Neuronal stem cell (in vitro differentiated cells): ENCODE results near the gene NMB.

Experiments used
- DNase-seq: peaks from one replicate; pipeline ENCODE4 v3.0.0-alpha.2; 2013; ENCODE audit warnings: low spot score
- H2AFZ ChIP-seq: one replicate; pipeline ENCODE4 v1.6.1; 2013; ENCODE audit warnings: mild to moderate bottlenecking, low read length, inconsistent platforms
- H2AK5ac ChIP-seq: 2 replicates; pipeline ENCODE4 v1.6.1; 2013; ENCODE audit warnings: low read depth, mild to moderate bottlenecking, inconsistent platforms, low read length, moderate library complexity, mixed read lengths
- H2BK120ac ChIP-seq: 2 replicates; pipeline ENCODE4 v1.6.1; 2013; ENCODE audit warnings: low read depth, mild to moderate bottlenecking, inconsistent platforms, low read length, moderate library complexity, mixed read lengths
- H2BK12ac ChIP-seq: one replicate; pipeline ENCODE4 v1.6.1; 2013; ENCODE audit warnings: low read length, inconsistent platforms
- H2BK15ac ChIP-seq: 2 replicates; pipeline ENCODE4 v1.6.1; 2013; ENCODE audit warnings: mild to moderate bottlenecking, low read length, inconsistent platforms, mixed read lengths
- H2BK5ac ChIP-seq: one replicate; pipeline ENCODE4 v1.6.1; 2013; ENCODE audit warnings: inconsistent platforms, mild to moderate bottlenecking, low read length, moderate library complexity
- H3K14ac ChIP-seq: one replicate; pipeline ENCODE4 v1.6.1; 2013; ENCODE audit warnings: low read length, inconsistent platforms
- H3K18ac ChIP-seq: 2 replicates; pipeline ENCODE4 v1.6.1; 2013; ENCODE audit warnings: low read length, inconsistent platforms
- H3K23ac ChIP-seq: 2 replicates; pipeline ENCODE4 v1.6.1; 2013; ENCODE audit warnings: low read depth, mild to moderate bottlenecking, mixed read lengths, low read length, inconsistent platforms; ENCODE audit not compliant: poor library complexity
- H3K27ac ChIP-seq: replicated peaks from 3 replicates; pipeline ENCODE4 v1.5.1; 2013; ENCODE audit warnings: low read length, inconsistent platforms
- H3K27me3 ChIP-seq, 3 experiments: 2 replicates each; pipeline ENCODE4 v1.6.1; 2013; ENCODE audit warnings: low read length in 3 of 3, mild to moderate bottlenecking in 2 of 3, inconsistent platforms in 1 of 3, low read depth in 1 of 3, mixed read lengths in 1 of 3, moderate library complexity in 1 of 3; ENCODE audit not compliant: control insufficient read depth in 3 of 3, insufficient read depth in 3 of 3
- H3K36me3 ChIP-seq, 2 donors: replicated peaks in 1 of 2; 2 replicates each; pipeline ENCODE4 v1.6.1; 2013; ENCODE audit warnings: low read length in 2 of 2; ENCODE audit not compliant: control insufficient read depth in 2 of 2, insufficient read depth in 2 of 2
- H3K4ac ChIP-seq: 2 replicates; pipeline ENCODE4 v1.6.1; 2013; ENCODE audit warnings: inconsistent platforms, mild to moderate bottlenecking, low read length, moderate library complexity
- H3K4me1 ChIP-seq, 2 donors: 1 replicate in 1 of 2; 2 replicates in 1 of 2; pipeline ENCODE4 v1.6.1; 2013; ENCODE audit warnings: low read length in 2 of 2, low read depth in 1 of 2; ENCODE audit not compliant: control insufficient read depth in 2 of 2, insufficient read depth in 1 of 2
- H3K4me2 ChIP-seq: one replicate; pipeline ENCODE4 v1.6.1; 2013; ENCODE audit warnings: mild to moderate bottlenecking, low read length, inconsistent platforms; ENCODE audit not compliant: insufficient read depth, poor library complexity, severe bottlenecking
- H3K4me3 ChIP-seq, 2 donors: 2 replicates each; pipeline ENCODE4 v1.5.1; 2013; ENCODE audit warnings: low read length in 2 of 2, mild to moderate bottlenecking in 2 of 2, inconsistent platforms in 1 of 2, moderate library complexity in 1 of 2
- H3K79me1 ChIP-seq: one replicate; pipeline ENCODE4 v1.6.1; 2013; ENCODE audit warnings: low read depth, mild to moderate bottlenecking, inconsistent platforms, low read length, moderate library complexity
- H3K9ac ChIP-seq: one replicate; pipeline ENCODE4 v1.6.1; 2013; ENCODE audit warnings: mild to moderate bottlenecking, low read depth, low read length, inconsistent platforms; ENCODE audit not compliant: poor library complexity
- H3K9me3 ChIP-seq, 2 donors: replicated peaks in 1 of 2; 2 replicates each; pipeline versions ENCODE3 to v1.6.1; 2013; ENCODE audit warnings: low read length in 2 of 2, mild to moderate bottlenecking in 2 of 2, inconsistent platforms in 1 of 2, low read depth in 1 of 2, mixed read lengths in 1 of 2, moderate library complexity in 1 of 2; ENCODE audit not compliant: control insufficient read depth in 2 of 2, insufficient read depth in 1 of 2
- H4K8ac ChIP-seq: one replicate; pipeline ENCODE4 v1.6.1; 2013; ENCODE audit warnings: low read depth, mild to moderate bottlenecking, inconsistent platforms, low read length, moderate library complexity
- H4K91ac ChIP-seq: one replicate; pipeline ENCODE4 v1.6.1; 2013; ENCODE audit warnings: low read length, low read depth, mild to moderate bottlenecking, inconsistent platforms; ENCODE audit not compliant: poor library complexity
- WGBS, 2 donors: extraction: QIAGEN DNeasy Blood & Tissue Kit; methylation state at CpG; one replicate each; pipeline ENCODE4 v1.1.7; 2013; ENCODE audit warnings: missing lambda C conversion rate in 2 of 2, mixed read lengths in 1 of 2; ENCODE audit not compliant: insufficient read length in 2 of 2, insufficient replicate concordance in 1 of 2; ENCODE audit errors: extremely low coverage in 2 of 2; 5-methylcytosine and 5-hydroxymethylcytosine counted together

The NMB gene

DNA sequence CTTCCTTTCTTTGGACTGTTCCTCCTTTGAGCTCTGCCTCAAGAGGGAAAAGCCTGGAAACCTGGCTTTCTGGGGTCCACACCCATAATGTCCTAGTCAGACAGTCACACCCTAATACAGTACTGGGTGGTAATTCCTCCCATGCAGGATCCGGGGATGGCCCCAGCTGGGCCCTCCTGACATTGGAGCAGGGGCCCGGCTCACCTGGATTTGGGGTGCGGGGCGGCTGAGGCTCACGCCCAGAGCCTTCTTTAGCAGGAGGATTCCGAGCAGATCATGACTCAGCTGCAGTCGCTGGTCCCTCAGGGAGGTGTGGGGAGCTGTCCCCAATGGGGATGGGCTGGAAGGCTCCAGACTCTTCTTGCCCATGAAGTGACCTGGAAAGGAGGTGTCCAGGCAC lies 1.0 kb downstream of the NMB start:
- H3K18ac ChIP-seq, result no peak overlapping the region
- no peak overlapping the region for H2BK120ac ChIP-seq
- H2AFZ ChIP-seq, result no peak overlapping the region
- no peak overlapping the region for H3K4me3 ChIP-seq
- DNase-seq, result no peak
- H3K27me3 ChIP-seq, result peaks cover 0 to 4% (median 0%) of the 10 kb centered on the region in 3 experiments
- no peak overlapping the region for H3K4ac ChIP-seq
- H3K14ac ChIP-seq, result no peak overlapping the region
- H3K4me1 ChIP-seq, result peaks cover 2 to 12% of the 10 kb centered on the region in 2 donors
- WGBS, 2 donors, result no CpG with 5 or more reads among the region's 7 CpGs
- H3K23ac ChIP-seq, result no peak overlapping the region
- peaks cover 2 to 36% of the 10 kb centered on the region in 2 donors for H3K36me3 ChIP-seq
- no peaks in the 10 kb centered on the region for H3K9me3 ChIP-seq
- no peak overlapping the region for H3K9ac ChIP-seq
- H2AK5ac ChIP-seq, result peak overlapping the region; percentile 4
- H2BK12ac ChIP-seq, result no peak overlapping the region
- H3K4me2 ChIP-seq, result no peak overlapping the region
- H3K79me1 ChIP-seq, result peaks cover 11% of the 10 kb centered on the region
- H4K8ac ChIP-seq, result no peak overlapping the region
- no peak overlapping the region for H4K91ac ChIP-seq
- H2BK5ac ChIP-seq, result no peak overlapping the region
- H2BK15ac ChIP-seq, result no peak overlapping the region
- H3K27ac ChIP-seq, result no peak overlapping the region

DNA sequence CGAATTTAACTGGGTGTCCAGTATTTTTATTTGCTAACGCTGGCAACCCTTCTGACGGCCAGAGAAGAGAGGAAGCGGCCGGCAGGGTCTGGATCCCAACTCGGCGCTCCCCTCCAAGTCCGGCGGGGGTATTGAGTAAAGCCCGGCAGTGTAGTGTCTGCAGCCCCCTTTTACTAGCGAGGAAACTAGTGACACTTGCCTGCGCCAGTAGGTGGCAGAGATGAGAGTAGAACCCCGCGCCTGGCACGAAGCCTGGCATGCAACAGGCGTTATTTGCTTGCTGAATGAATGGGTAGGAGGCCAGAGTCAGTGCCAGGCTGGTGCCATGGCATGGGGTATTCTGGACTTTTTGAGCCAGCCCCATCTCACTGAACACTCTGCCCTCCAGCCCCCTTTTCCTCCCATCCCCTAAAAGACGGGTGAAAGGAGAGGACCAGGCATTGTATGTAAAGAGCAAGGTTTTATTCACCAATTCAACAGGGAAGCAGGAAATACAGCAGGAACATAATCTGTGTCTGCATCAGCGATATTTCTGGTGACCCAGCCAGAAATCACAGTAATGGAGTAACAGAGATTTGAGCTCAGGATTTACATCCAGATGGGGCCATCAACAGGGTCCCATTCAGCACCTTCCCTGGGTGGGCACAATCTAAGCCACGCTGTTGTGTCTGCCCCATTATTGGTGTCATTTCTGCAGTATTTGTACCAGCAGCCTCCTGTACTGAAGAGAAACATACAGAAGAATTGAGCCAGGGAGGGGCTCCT lies 3.1 kb downstream of the NMB start:
- Histone ChIP-seq H3K9ac (no peak overlapping the region), H3K4me1 (peaks cover 2 to 12% of the 10 kb centered on the region in 2 donors), H4K91ac (no peak overlapping the region), H3K4me3 (peak overlapping the region in 1 of 2 donors; percentile 82), H2BK120ac (no peak overlapping the region), H3K4ac (no peak overlapping the region), H3K27me3 (peaks cover 0 to 4% (median 0%) of the 10 kb centered on the region in 3 experiments), H3K9me3 (no peaks in the 10 kb centered on the region), H3K18ac (no peak overlapping the region), H3K27ac (no peak overlapping the region), H3K4me2 (peak overlapping the region; percentile 70), H3K36me3 (peaks cover 10 to 44% of the 10 kb centered on the region in 2 donors), H2BK15ac (no peak overlapping the region), H2BK12ac (no peak overlapping the region), H3K79me1 (peaks cover 11% of the 10 kb centered on the region), H3K14ac (no peak overlapping the region), H2AFZ (peak overlapping the region; percentile 93), H4K8ac (no peak overlapping the region), H3K23ac (no peak overlapping the region), H2BK5ac (no peak overlapping the region), H2AK5ac (no peak overlapping the region)
- no CpG with 5 or more reads among the region's 19 CpGs for WGBS, 2 donors
- peak; percentile 58 for DNase-seq

DNA sequence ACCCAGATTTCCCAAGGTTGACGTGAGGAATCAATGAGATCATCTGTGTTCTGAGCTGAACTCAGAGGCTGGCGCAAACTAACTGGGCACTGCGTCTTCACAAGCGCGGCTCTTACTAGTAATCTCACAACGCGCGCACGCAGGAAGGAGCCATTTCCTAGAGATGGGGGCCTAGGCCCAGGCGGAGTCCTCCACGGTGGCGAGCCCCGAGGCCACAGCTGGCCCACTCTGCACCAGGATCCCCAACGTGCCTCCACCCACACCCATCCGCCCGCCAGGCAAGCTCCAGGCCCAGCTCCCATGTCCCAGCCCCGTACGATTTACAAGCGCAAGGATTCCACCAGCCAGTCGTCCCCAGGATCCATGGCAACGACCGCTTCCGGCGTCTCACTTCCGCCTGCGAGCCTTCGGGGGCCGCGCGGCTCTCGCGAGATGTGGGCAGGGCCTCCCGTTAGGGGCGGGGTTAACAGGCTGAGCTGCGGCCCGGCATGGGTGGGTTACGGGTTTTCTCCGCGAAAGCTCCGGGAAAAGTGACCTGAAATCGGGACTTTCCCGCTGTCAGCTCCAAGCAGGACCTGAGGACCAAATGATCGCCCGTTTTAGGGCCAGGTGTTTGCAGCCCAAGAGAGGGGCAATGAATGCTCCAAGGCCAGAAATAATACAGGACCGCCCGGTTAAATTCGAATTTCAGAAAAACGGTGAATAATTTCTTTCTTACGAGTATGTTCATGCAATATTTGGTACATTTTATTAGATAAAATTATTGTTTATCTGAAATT lies 3.9 kb downstream of the NMB start, which contains the start of gene WDR73:
Gene WDR73, minus strand, starts transcription at position 374 of the 779 bp plus-strand sequence. Its CDS starts 9 bp downstream, at position 365.
- Histone ChIP-seq H3K23ac (peak within 1 kb of the TSS; percentile 96), H3K4me3 (peak within 1 kb of the TSS; percentile 82 to 88), H2BK5ac (peak within 1 kb of the TSS; percentile 79), H3K27ac (peak within 1 kb of the TSS; percentile 45), H4K8ac (peak within 1 kb of the TSS; percentile 99), H3K27me3 (peaks cover 0 to 4% (median 0%) of the 10 kb centered on the region in 3 experiments), H3K14ac (peak within 1 kb of the TSS; percentile 87), H2BK120ac (no peak within 1 kb of the TSS), H2AK5ac (no peak within 1 kb of the TSS), H3K36me3 (peaks cover 15 to 48% of the 10 kb centered on the region in 2 donors), H3K4me2 (peak within 1 kb of the TSS; percentile 78), H3K18ac (peak within 1 kb of the TSS; percentile 98), H3K9ac (peak within 1 kb of the TSS; percentile 98), H3K9me3 (no peaks in the 10 kb centered on the region), H2AFZ (peak within 1 kb of the TSS; percentile 93), H3K79me1 (peaks cover 11% of the 10 kb centered on the region), H3K4me1 (peaks cover 2 to 12% of the 10 kb centered on the region in 2 donors), H2BK15ac (peak within 1 kb of the TSS; percentile 35), H2BK12ac (no peak within 1 kb of the TSS), H3K4ac (no peak within 1 kb of the TSS), H4K91ac (no peak within 1 kb of the TSS)
- no CpG with 5 or more reads among the region's 49 CpGs for WGBS, 2 donors
- DNase-seq, result peak; percentile 93

DNA sequence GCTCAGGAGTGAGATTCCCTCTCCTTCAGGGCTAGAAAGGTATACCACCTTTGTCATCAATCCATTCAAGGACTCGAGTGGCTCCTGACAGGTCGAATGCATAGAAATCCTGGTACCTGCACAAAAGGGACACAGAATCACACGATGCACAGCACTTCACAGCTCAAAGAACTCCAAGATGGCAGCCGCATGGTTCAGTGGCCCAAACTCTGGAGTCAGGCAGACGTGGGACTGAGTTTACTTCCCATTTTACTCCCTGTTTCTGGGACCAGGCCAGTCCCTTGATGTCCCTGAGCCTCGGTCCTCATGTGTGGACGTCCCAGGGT lies 4.5 kb downstream of the NMB start:
- Histone ChIP-seq H3K36me3 (peaks cover 18 to 54% of the 10 kb centered on the region in 2 donors), H2BK120ac (no peak overlapping the region), H2BK12ac (no peak overlapping the region), H4K8ac (no peak overlapping the region), H3K79me1 (peaks cover 11% of the 10 kb centered on the region), H2AK5ac (no peak overlapping the region), H3K4me2 (peak overlapping the region; percentile 78), H4K91ac (no peak overlapping the region), H3K4me1 (peaks cover 2 to 9% of the 10 kb centered on the region in 2 donors), H3K9ac (peak overlapping the region; percentile 98), H3K14ac (peak overlapping the region; percentile 87), H3K27ac (peak overlapping the region; percentile 20), H2AFZ (peak overlapping the region; percentile 93), H3K18ac (peak overlapping the region; percentile 98), H2BK15ac (no peak overlapping the region), H2BK5ac (peak overlapping the region; percentile 79), H3K4me3 (peak overlapping the region; percentile 82 to 88), H3K9me3 (no peaks in the 10 kb centered on the region), H3K4ac (no peak overlapping the region), H3K27me3 (peaks cover 0 to 4% (median 0%) of the 10 kb centered on the region in 3 experiments), H3K23ac (peak overlapping the region; percentile 96)
- DNase-seq, result no peak
- WGBS, 2 donors, result no CpG with 5 or more reads among the region's 7 CpGs
